ENCODE data around the gene FASTKD2.
A peak's percentile ranks its signal among the peaks of the same experiment; 100 is the strongest.

FASTKD2 gene

DNA sequence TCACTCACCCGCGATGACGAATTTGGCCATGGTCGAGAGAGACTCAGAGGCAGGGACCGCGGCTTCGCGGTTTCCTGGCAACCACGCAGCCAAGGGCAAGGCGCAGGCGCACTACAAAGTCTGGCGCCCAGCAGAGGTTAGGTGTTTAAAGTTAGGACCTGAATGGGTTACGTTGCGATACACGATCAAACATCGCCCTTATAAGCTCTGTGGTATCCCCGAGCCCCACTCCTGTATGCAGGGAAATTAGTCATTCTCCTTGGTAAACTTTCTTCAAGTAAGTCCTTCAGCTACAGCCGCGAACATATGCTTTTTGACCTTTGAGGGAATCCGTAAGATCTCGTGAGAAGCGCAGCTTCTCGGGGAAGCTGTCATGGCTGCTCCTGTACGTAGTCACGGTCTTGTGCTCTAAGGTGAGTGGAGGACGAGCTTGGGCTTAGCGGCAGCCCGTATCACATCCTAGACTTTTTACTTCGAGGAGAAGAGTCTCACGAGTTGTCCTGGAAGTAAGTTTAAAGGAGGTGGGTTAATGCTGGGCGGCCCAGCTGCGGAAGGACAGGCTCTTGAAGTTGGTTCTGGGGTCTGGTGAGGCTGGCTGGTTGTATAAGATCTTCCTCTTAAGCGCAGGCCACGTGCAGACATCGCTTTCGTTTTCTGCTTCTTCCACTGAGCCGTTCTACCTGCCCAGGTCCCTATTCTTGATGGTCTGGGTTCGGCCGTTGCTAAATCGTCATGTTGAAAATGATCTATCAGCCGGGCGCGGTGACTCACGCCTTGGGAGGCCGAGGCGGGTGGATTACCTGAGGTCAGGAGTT lies at the start of gene FASTKD2, which contains the start of gene MDH1B:
Gene FASTKD2 (plus strand): TSS at position 365 of the 815 bp plus-strand sequence. CDS start 1,088 bp downstream, outside the sequence.
Gene MDH1B (minus strand): TSS at position 87 of the 815 bp plus-strand sequence. CDS start 57 bp downstream, at position 30.
- TF ChIP-seq, protein P1, sequence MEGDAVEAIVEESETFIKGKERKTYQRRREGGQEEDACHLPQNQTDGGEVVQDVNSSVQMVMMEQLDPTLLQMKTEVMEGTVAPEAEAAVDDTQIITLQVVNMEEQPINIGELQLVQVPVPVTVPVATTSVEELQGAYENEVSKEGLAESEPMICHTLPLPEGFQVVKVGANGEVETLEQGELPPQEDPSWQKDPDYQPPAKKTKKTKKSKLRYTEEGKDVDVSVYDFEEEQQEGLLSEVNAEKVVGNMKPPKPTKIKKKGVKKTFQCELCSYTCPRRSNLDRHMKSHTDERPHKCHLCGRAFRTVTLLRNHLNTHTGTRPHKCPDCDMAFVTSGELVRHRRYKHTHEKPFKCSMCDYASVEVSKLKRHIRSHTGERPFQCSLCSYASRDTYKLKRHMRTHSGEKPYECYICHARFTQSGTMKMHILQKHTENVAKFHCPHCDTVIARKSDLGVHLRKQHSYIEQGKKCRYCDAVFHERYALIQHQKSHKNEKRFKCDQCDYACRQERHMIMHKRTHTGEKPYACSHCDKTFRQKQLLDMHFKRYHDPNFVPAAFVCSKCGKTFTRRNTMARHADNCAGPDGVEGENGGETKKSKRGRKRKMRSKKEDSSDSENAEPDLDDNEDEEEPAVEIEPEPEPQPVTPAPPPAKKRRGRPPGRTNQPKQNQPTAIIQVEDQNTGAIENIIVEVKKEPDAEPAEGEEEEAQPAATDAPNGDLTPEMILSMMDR (IDR thresholded peaks at IDR 0.05; ENCODE audit: control insufficient read depth, insufficient read depth, low read depth, low read length, missing control alignments): no peak
- peak; percentile 81 for DNase-seq (ENCODE audit: low read depth)
- peak within 1 kb of the TSS; percentile 55 for H3K4me3 ChIP-seq (ENCODE audit: control insufficient read depth, low read depth, low read length)

DNA sequence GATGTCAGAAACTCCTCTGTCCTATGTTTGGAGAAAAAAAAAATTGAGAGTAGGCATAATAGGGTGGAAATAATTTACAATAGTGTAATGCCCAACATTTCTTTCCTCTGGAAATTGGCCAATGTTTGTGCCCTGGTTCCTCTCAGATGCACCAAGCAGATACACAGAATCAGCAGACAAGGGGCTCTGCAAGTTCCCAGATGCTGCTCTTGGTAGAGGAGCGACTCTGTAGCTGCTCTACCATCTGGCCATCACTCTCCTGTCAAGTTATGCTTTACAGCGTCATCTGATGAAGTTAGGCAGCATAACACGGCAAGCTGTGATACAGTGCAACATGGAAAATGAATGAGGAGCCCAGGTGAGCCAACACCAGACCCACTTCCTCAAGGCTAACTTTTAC lies 48.8 kb upstream of the FASTKD2 start:
- TF ChIP-seq, protein P1 (IDR thresholded peaks at IDR 0.05; ENCODE audit: control insufficient read depth, insufficient read depth, low read depth, low read length, missing control alignments): no peak
- no peak for DNase-seq (ENCODE audit: low read depth)
- no peak overlapping the region for H3K4me3 ChIP-seq (ENCODE audit: control insufficient read depth, low read depth, low read length)

DNA sequence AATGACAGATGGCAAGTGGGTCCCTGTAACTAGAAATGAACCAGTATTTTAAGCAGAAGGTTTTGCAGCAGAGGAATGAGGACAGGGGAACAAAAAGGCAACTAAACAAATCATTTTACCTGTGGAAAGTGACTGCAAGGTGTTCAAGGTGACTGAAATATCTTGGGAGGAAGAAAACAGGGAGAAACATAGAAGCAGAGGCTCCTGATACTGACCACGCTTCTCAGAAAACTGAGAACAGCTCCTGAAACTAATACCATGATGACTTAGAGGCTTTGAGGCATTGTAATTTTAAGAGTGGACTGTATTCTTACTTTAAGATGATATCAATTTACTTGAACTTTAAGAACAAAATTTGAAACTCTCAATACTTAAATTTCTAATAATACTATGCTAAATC lies 47.1 kb upstream of the FASTKD2 start, which contains the start of gene DYTN:
Gene DYTN (minus strand): TSS at position 101 of the 400 bp plus-strand sequence. CDS start 117 bp downstream, outside the sequence.
- DNase-seq (ENCODE audit: low read depth): no peak
- no peak within 1 kb of the TSS for H3K4me3 ChIP-seq (ENCODE audit: control insufficient read depth, low read depth, low read length)
- TF ChIP-seq, protein P1 (IDR thresholded peaks at IDR 0.05; ENCODE audit: control insufficient read depth, insufficient read depth, low read depth, low read length, missing control alignments): no peak

DNA sequence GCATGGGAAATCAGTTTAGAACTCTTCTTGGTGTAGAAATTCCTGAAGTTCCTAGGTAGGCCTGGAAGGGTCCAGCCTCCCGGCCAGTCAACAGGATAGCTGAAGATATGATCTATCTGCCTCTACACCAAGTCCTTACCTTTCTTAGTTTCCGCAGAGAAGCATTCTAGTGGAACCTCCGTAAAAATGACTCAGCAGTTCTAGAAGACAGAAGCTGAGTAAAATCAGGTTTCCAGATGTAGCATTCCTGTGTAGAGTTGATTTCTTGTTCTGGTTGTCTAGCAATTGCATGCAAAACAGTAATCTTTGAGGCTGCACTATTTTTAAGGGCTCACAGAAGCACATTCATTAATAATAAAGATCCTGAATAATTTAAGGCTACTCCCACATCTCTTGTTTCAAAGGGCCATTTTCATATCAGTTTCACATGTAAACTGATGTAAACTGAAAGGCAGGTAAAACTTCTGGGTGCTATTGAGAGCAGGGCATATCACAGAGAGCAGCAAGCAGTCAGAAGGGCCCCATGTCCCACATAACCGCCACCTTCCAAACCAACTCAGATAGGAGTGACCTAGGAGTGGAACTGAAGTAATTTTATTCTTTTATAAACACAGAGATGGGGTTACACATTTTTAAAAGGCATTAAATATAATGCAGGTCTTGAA lies 44.0 kb upstream of the FASTKD2 start:
- TF ChIP-seq, protein P1 (IDR thresholded peaks at IDR 0.05; ENCODE audit: control insufficient read depth, insufficient read depth, low read depth, low read length, missing control alignments): no peak
- DNase-seq (ENCODE audit: low read depth): no peak
- no peak overlapping the region for H3K4me3 ChIP-seq (ENCODE audit: control insufficient read depth, low read depth, low read length)

DNA sequence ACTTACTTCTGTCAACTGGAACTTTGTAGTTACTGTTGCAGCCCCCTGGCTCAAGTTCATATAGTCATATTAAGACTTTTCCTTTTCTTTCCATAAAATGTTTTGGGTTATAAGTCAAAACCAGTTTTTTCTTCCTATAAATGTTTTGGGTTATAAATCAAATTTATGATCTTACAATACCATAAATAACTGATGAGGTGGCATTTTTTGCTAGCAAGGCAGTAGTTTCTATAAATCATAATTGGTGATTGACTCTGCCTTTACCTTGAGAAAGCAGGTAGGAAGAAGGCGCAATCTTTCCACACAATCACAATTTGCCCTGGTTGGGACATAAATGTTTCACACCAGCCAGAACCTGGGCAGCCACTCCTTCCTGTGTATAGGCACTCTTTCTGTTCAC lies 42.1 kb upstream of the FASTKD2 start:
- no peak overlapping the region for H3K4me3 ChIP-seq (ENCODE audit: control insufficient read depth, low read depth, low read length)
- DNase-seq (ENCODE audit: low read depth): no peak
- TF ChIP-seq, protein P1 (IDR thresholded peaks at IDR 0.05; ENCODE audit: control insufficient read depth, insufficient read depth, low read depth, low read length, missing control alignments): no peak

DNA sequence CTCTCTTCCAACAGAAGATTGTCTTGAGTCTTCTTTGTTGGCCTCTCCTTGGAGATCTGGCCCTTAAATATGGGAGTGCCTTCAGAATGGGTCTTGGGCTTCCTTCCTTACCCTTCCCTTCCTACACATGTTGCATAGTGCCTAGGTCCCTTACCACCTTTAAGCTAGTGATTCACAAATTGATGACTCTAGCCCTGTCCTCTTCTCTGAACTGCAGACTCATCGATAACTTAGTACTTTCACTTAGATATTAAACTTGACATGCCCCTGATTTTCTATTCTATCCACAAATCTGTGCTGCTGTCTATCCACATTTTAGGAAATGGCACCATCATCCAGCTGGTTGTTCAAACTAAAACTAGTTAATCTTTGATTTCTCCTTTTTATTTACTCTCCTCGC lies 38.1 kb upstream of the FASTKD2 start:
- H3K4me3 ChIP-seq (ENCODE audit: control insufficient read depth, low read depth, low read length): no peak overlapping the region
- TF ChIP-seq, protein P1 (IDR thresholded peaks at IDR 0.05; ENCODE audit: control insufficient read depth, insufficient read depth, low read depth, low read length, missing control alignments): no peak

More for the DNA sequence above, 38.1 kb upstream of the FASTKD2 start:
- no peak for DNase-seq (ENCODE audit: low read depth)
